IMR-90 (cell line): ENCODE results near the gene PSMD4. TPM values are rescaled to one million over a fixed set of nuclear protein-coding genes. Genes with fewer than 3 reads are reported as not detected.

Experiments
- ATAC-seq: fragments of 200-7000 bp; cut with Tn5 transposase; 2 replicates; pipeline ENCODE4 v1.9.1; 2020; ENCODE audit warnings: low read depth, mild to moderate bottlenecking, moderate library complexity
- BruUV-seq: library from RNA; stranded (reverse); fragments of 400-500 nt; replicated peaks from 2 replicates; lab custom pipeline; 2021; lab: Mats Ljungman, UMichigan
- CTCF ChIA-PET: fragments of 300-600 bp; formaldehyde crosslinking; extraction: SDS; loops from one replicate; lab custom pipeline; 2021; ENCODE audit warnings: antibody characterized with exemption; lab: Yijun Ruan, JAX
- POLR2A ChIA-PET: fragments of 300-600 bp; sonication (Branson Sonifier 250); formaldehyde crosslinking; loops from one replicate; lab custom pipeline; 2022; ENCODE audit warnings: antibody characterized with exemption; ENCODE audit not compliant: unreplicated experiment; lab: Charles Lee
- DNase-seq: peaks from one replicate; pipeline ENCODE4 v3.0.0; 2013
- H2AFZ ChIP-seq: replicated peaks from 2 replicates; pipeline ENCODE3; 2013; ENCODE audit warnings: low read length, mild to moderate bottlenecking; ENCODE audit not compliant: poor library complexity
- H2AK5ac ChIP-seq: 2 replicates; pipeline ENCODE4 v1.6.1; 2013; ENCODE audit warnings: low read depth, low read length, inconsistent platforms
- H2AK9ac ChIP-seq: replicated peaks from 2 replicates; pipeline ENCODE3; 2013; ENCODE audit warnings: mild to moderate bottlenecking, low read depth, low read length, moderate library complexity; ENCODE audit not compliant: poor library complexity
- H2BK120ac ChIP-seq: 2 replicates; pipeline ENCODE4 v1.6.1; 2013; ENCODE audit warnings: low read depth, low read length, inconsistent platforms
- H2BK15ac ChIP-seq: 3 replicates; pipeline ENCODE4 v1.6.1; 2013; ENCODE audit warnings: low read depth, low read length, inconsistent platforms
- H2BK20ac ChIP-seq: 2 replicates; pipeline ENCODE4 v1.6.1; 2013; ENCODE audit warnings: low read depth, mild to moderate bottlenecking, inconsistent platforms, low read length, moderate library complexity
- H2BK5ac ChIP-seq: 2 replicates; pipeline ENCODE4 v1.6.1; 2013; ENCODE audit warnings: mild to moderate bottlenecking, low read depth, low read length, inconsistent platforms; ENCODE audit not compliant: poor library complexity, severe bottlenecking
- H3K14ac ChIP-seq: replicated peaks from 2 replicates; pipeline ENCODE4 v1.6.1; 2013; ENCODE audit warnings: low read depth, low read length, inconsistent platforms
- H3K18ac ChIP-seq: 2 replicates; pipeline ENCODE4 v1.6.1; 2013; ENCODE audit warnings: low read depth, low read length, control low read depth
- H3K23ac ChIP-seq: 2 replicates; pipeline ENCODE4 v1.6.1; 2013; ENCODE audit warnings: low read depth, low read length, inconsistent platforms
- H3K27ac ChIP-seq: 2 replicates; pipeline ENCODE4 v1.5.1; 2013; ENCODE audit warnings: mild to moderate bottlenecking, control low read depth, low read length; ENCODE audit not compliant: insufficient read depth
- H3K27me3 ChIP-seq: 2 replicates; pipeline ENCODE4 v1.6.1; 2013; ENCODE audit warnings: low read length; ENCODE audit not compliant: control insufficient read depth, insufficient read depth
- H3K36me3 ChIP-seq: 2 replicates; pipeline ENCODE4 v1.6.1; 2013; ENCODE audit warnings: low read length, mixed read lengths; ENCODE audit not compliant: control insufficient read depth, insufficient read depth
- H3K4ac ChIP-seq: 2 replicates; pipeline ENCODE4 v1.6.1; 2013; ENCODE audit warnings: low read depth, low read length, inconsistent platforms
- H3K4me1 ChIP-seq: 2 replicates; pipeline ENCODE4 v1.6.1; 2013; ENCODE audit warnings: low read length, mixed read lengths; ENCODE audit not compliant: control insufficient read depth, insufficient read depth
- H3K4me2 ChIP-seq: 2 replicates; pipeline ENCODE4 v1.6.1; 2013; ENCODE audit warnings: low read depth, mild to moderate bottlenecking, control low read depth, low read length, moderate library complexity
- H3K4me3 ChIP-seq: 2 replicates; pipeline ENCODE4 v1.5.1; 2013; ENCODE audit warnings: low read depth, mild to moderate bottlenecking, control low read depth, low read length, moderate library complexity; ENCODE audit not compliant: insufficient read depth
- H3K56ac ChIP-seq: 2 replicates; pipeline ENCODE4 v1.6.1; 2013; ENCODE audit warnings: low read length, inconsistent platforms; ENCODE audit not compliant: insufficient read depth; ENCODE audit errors: extremely low read depth
- H3K79me1 ChIP-seq, 2 experiments: 2 replicates each; pipeline ENCODE4 v1.6.1; 2013; ENCODE audit warnings: low read length in 2 of 2, inconsistent platforms in 1 of 2, low read depth in 1 of 2
- H3K9ac ChIP-seq: 2 replicates; pipeline ENCODE4 v1.6.1; 2013; ENCODE audit warnings: low read depth, low read length, control low read depth
- H3K9me1 ChIP-seq: 2 replicates; pipeline ENCODE4 v1.6.1; 2013; ENCODE audit warnings: low read length, inconsistent platforms; ENCODE audit not compliant: insufficient read depth
- H3K9me3 ChIP-seq: 2 replicates; pipeline ENCODE4 v1.6.1; 2013; ENCODE audit warnings: low read length; ENCODE audit not compliant: control insufficient read depth, insufficient read depth
- H4K20me1 ChIP-seq: 2 replicates; pipeline ENCODE4 v1.6.1; 2013; ENCODE audit warnings: low read length, inconsistent platforms; ENCODE audit not compliant: insufficient read depth
- H4K5ac ChIP-seq: 2 replicates; pipeline ENCODE4 v1.6.1; 2013; ENCODE audit warnings: mild to moderate bottlenecking, low read depth, low read length, control low read depth
- H4K8ac ChIP-seq, 2 experiments: 2 replicates each; pipeline ENCODE4 v1.6.1; 2013; ENCODE audit warnings: low read depth in 2 of 2, low read length in 2 of 2, control low read depth in 1 of 2, inconsistent platforms in 1 of 2
- H4K91ac ChIP-seq: 2 replicates; pipeline ENCODE4 v1.6.1; 2013; ENCODE audit warnings: low read depth, low read length, inconsistent platforms; ENCODE audit not compliant: insufficient read depth
- FOS ChIP-seq: fragments of 150-350 bp; IDR thresholded peaks from 2 replicates; pipeline ENCODE4 v1.6.1; 2016; ENCODE audit warnings: low read depth, low read length
- MAFK ChIP-seq: IDR thresholded peaks from 2 replicates; pipeline ENCODE4 v1.6.1; 2012; ENCODE audit warnings: low read depth, low read length, improper control_type of control experiment
- WGBS, 2 experiments: methylation state at CpG; one replicate each; pipeline versions ENCODE4 v1.1.5 to v1.1.7; 2013; ENCODE audit warnings: missing lambda C conversion rate in 2 of 2; ENCODE audit not compliant: insufficient read length in 1 of 2; ENCODE audit errors: extremely low coverage in 2 of 2; 5-methylcytosine and 5-hydroxymethylcytosine counted together
- dilution Hi-C: fragments of 300-500 bp; cut with HindIII; formaldehyde crosslinking; loops from one replicate; pipeline ENCODE4 v1.14.3; 2018; ENCODE audit warnings: low sequenced_read_pairs; ENCODE audit not compliant: unreplicated experiment
- in situ Hi-C: fragments of 300-500 bp; cut with MboI; formaldehyde crosslinking; loops from 3 replicates; pipeline ENCODE4 v1.14.3; 2019; ENCODE audit warnings: low sequenced_read_pairs, inconsistent platforms, mixed read lengths
- intact Hi-C: fragments of 100-400 bp; cut with micrococcal nuclease; formaldehyde crosslinking; loops from 2 replicates; pipeline ENCODE4 v1.10.0; 2022
- polyA plus RNA-seq, 3 experiments: library from polyadenylated mRNA; depleted of rRNA; stranded (reverse); fragments of >200 nt; gene quantifications; 2 replicates each; pipeline ENCODE4 v1.2.3, GENCODE V29; 2012; ENCODE audit warnings: low replicate concordance in 1 of 3
- total RNA-seq: library from RNA; depleted of rRNA; stranded (reverse); fragments of >200 nt; gene quantifications from 2 replicates; pipeline ENCODE4 v1.2.3, GENCODE V29; 2012

The PSMD4 gene
- total and polyA plus RNA-seq, 2 of the 4 experiments (the other 2 are of a cell fraction) = 289 to 314 TPM

GRCh38 chr1:151237678-151238466 is 16.7 kb upstream of the PSMD4 start:
- H3K14ac ChIP-seq = 0 out of 2 replicates have a peak overlapping the region, but pooled peaks have one; percentile 13
- H2AK5ac ChIP-seq = no peak overlapping the region
- no peak overlapping the region for H2AK9ac ChIP-seq
- no CpG with 5 or more reads among the region's 4 CpGs for WGBS, 2 experiments
- peaks cover 18% of the 10 kb centered on the region; the same call in 1 of the 2 replicates for H4K20me1 ChIP-seq
- peak overlapping the region; percentile 49 for H2BK5ac ChIP-seq
- H2BK20ac ChIP-seq = no peak overlapping the region; the same call in 1 of the 2 replicates
- no peak overlapping the region for H2BK15ac ChIP-seq
- no peak overlapping the region for H3K23ac ChIP-seq
- H3K4me2 ChIP-seq = peak overlapping the region; percentile 40; the same call in 1 of the 2 replicates
- H3K36me3 ChIP-seq = peaks cover 59% of the 10 kb centered on the region
- ATAC-seq = 0 out of 2 replicates have a peak, but pooled peaks have one; percentile 5
- BruUV-seq = no TSS peak
- H3K4me3 ChIP-seq = no peak overlapping the region
- no peak overlapping the region for H4K8ac ChIP-seq
- DNase-seq = no peak
- intact Hi-C loops (no loop called here), in situ Hi-C loops (no loop called here), dilution Hi-C loops (no loop called here)
- H3K27ac ChIP-seq = peak overlapping the region; percentile 34
- no peaks in the 10 kb centered on the region for H3K27me3 ChIP-seq
- H3K9me3 ChIP-seq = no peaks in the 10 kb centered on the region
- H3K4ac ChIP-seq = peak overlapping the region; percentile 36
- H3K4me1 ChIP-seq = peaks cover 6% of the 10 kb centered on the region
- no peak overlapping the region for H4K5ac ChIP-seq
- H2BK120ac ChIP-seq = no peak overlapping the region
- POLR2A ChIA-PET = no interaction called here
- no peak overlapping the region for H3K9ac ChIP-seq
- peaks cover 6% of the 10 kb centered on the region for H3K9me1 ChIP-seq
- no peak overlapping the region for H3K56ac ChIP-seq
- H3K79me1 ChIP-seq = peaks cover 8 to 45% of the 10 kb centered on the region in 2 experiments; a peak in 3 of 4 replicates
- TF ChIP-seq FOS = no peak
- peak; percentile 84 for TF ChIP-seq MAFK
- no peak overlapping the region for H4K91ac ChIP-seq
- H2AFZ ChIP-seq = no peak overlapping the region
- peak overlapping the region; percentile 11; the same call in 1 of the 2 replicates for H3K18ac ChIP-seq
- CTCF ChIA-PET = interaction anchor here (2.0 kb wide), 1 partner anchor 14 kb away, joined by 6 read pairs; no protein-coding TSS in a partner anchor
